Measurements from ENCODE around the gene RNF112. TPM values are rescaled to one million over a fixed set of nuclear protein-coding genes. Genes with fewer than 3 reads are reported as not detected.
A peak's percentile ranks its signal among the peaks of the same experiment; 100 is the strongest.

Gene RNF112
- total RNA-seq, 3 donors from 2014 or later (not counting 1 experiment from before 2014, with no cell fraction given): 1.0 to 5.1 (median 5.0) TPM

GRCh38 chr17:19374136-19374535, 36.9 kb upstream of the RNF112 start:
- WGBS (ENCODE audit: insufficient coverage): 93% methylated on average over 5 of the region's 5 CpGs
- intact Hi-C loops (cut with micrococcal nuclease): loop anchor here (5.0 kb wide), 1 partner anchor 133 kb away; no protein-coding TSS in a partner anchor

GRCh38 chr17:19375732-19376131, 35.3 kb upstream of the RNF112 start:
- peaks cover 59% of the 10 kb centered on the region for H3K4me1 ChIP-seq (ENCODE audit: control insufficient read depth, insufficient read depth, low read length)
- no peaks in the 10 kb centered on the region for H3K27me3 ChIP-seq (ENCODE audit: control insufficient read depth, insufficient read depth, low read length)
- Mint-ChIP-seq H3K36me3 (no peaks in the 10 kb centered on the region), H3K4me3 (peak overlapping the region; percentile 77), H3K27me3 (ENCODE audit: low read depth in 2 of 2) (no peaks in the 10 kb centered on the region), H3K27ac (no peak overlapping the region), H3K4me1 (peaks cover 55 to 78% of the 10 kb centered on the region in 2 donors), H3K9me3 (no peaks in the 10 kb centered on the region)
- intact Hi-C loops (cut with micrococcal nuclease): no loop called here
- WGBS (ENCODE audit: insufficient coverage): 100% methylated on average over 1 of the region's 1 CpG
- H3K9me3 ChIP-seq (ENCODE audit: control insufficient read depth, insufficient read depth, low read length): no peaks in the 10 kb centered on the region
- no peak overlapping the region for H3K4me3 ChIP-seq (ENCODE audit: low read length)
- no peak overlapping the region for H3K27ac ChIP-seq (ENCODE audit: low read length)
- DNase-seq (no peak), ATAC-seq (no peak)
- no peak for TF ChIP-seq CTCF (IDR thresholded peaks at IDR 0.05)
- peaks cover 10% of the 10 kb centered on the region for H3K36me3 ChIP-seq (ENCODE audit: control insufficient read depth, insufficient read depth, low read length)

More at GRCh38 chr17:19374136-19374535, 36.9 kb upstream of the RNF112 start:
- Histone ChIP-seq H3K9me3 (ENCODE audit: control insufficient read depth, insufficient read depth, low read length) (no peaks in the 10 kb centered on the region), H3K4me3 (ENCODE audit: low read length) (no peak overlapping the region), H3K27me3 (ENCODE audit: control insufficient read depth, insufficient read depth, low read length) (no peaks in the 10 kb centered on the region), H3K27ac (ENCODE audit: low read length) (no peak overlapping the region), H3K36me3 (ENCODE audit: control insufficient read depth, insufficient read depth, low read length) (no peaks in the 10 kb centered on the region), H3K4me1 (ENCODE audit: control insufficient read depth, insufficient read depth, low read length) (peaks cover 72% of the 10 kb centered on the region)
- Mint-ChIP-seq H3K9me3 (no peaks in the 10 kb centered on the region), H3K4me3 (peak overlapping the region; percentile 25), H3K36me3 (no peaks in the 10 kb centered on the region), H3K4me1 (peaks cover 65 to 81% of the 10 kb centered on the region in 2 donors), H3K27ac (peak overlapping the region in 1 of 2 donors; percentile 16), H3K27me3 (ENCODE audit: low read depth in 2 of 2) (no peaks in the 10 kb centered on the region)
- DNase-seq: no peak
- TF ChIP-seq CTCF (IDR thresholded peaks at IDR 0.05): no peak
- ATAC-seq: no peak

- H3K9me3 Mint-ChIP-seq: no peaks in the 10 kb centered on the region
- peak overlapping the region; percentile 97 to 98 for H3K27ac Mint-ChIP-seq
- peak overlapping the region; percentile 99 for H3K4me3 Mint-ChIP-seq
- peaks cover 45 to 67% of the 10 kb centered on the region in 2 donors for H3K4me1 Mint-ChIP-seq
- Histone ChIP-seq H3K27ac (ENCODE audit: low read length) (peak overlapping the region; percentile 91), H3K4me1 (ENCODE audit: control insufficient read depth, insufficient read depth, low read length) (peaks cover 48% of the 10 kb centered on the region), H3K4me3 (ENCODE audit: low read length) (peak overlapping the region; percentile 99), H3K27me3 (ENCODE audit: control insufficient read depth, insufficient read depth, low read length) (no peaks in the 10 kb centered on the region), H3K9me3 (ENCODE audit: control insufficient read depth, insufficient read depth, low read length) (no peaks in the 10 kb centered on the region), H3K36me3 (ENCODE audit: control insufficient read depth, insufficient read depth, low read length) (peaks cover 21% of the 10 kb centered on the region)
- H3K27me3 Mint-ChIP-seq (ENCODE audit: low read depth in 2 of 2): no peaks in the 10 kb centered on the region
- whole genome bisulfite sequencing (ENCODE audit: insufficient coverage): 79% methylated on average over 2 of the region's 2 CpGs
- H3K36me3 Mint-ChIP-seq: no peaks in the 10 kb centered on the region
- no peak for TF ChIP-seq CTCF (IDR thresholded peaks at IDR 0.05)
- intact Hi-C loops (cut with micrococcal nuclease): no loop called here
- DNase-seq: peak in 1 of 2 donors; percentile 39
- ATAC-seq: no peak
Measured at GRCh38 chr17:19376811-19377210, 34.2 kb upstream of the RNF112 start.

Data from natural killer cell (primary cell).